Ovary (tissue), 3 donors: ENCODE data around the gene SOCS6.

Experiments
- EP300 ChIP-seq: sonication (generic); formaldehyde crosslinking; IDR thresholded peaks from one replicate; pipeline ENCODE4 v1.6.1; 2017; ENCODE audit warnings: antibody characterized with exemption
- POLR2A ChIP-seq: fragments of 450-650 bp; IDR thresholded peaks from one replicate; pipeline ENCODE4 v1.6.1; 2017; ENCODE audit warnings: antibody characterized with exemption, mild to moderate bottlenecking, moderate library complexity
- TF ChIP-seq, protein P1 (sequence below), 3 donors: fragments of 450-650 bp in 2 of 3; fragments of 200-600 bp in 1 of 3; IDR thresholded peaks; one replicate each; pipeline versions ENCODE4 v1.5.1 to v1.8.0; 2016 to 2022; ENCODE audit warnings: antibody characterized with exemption in 3 of 3, mild to moderate bottlenecking in 1 of 3
- donor health status: DM: no; HTN: no; CAD: no.

- no peak for TF ChIP-seq EP300
- TF ChIP-seq POLR2A: no peak
- TF ChIP-seq, protein P1, sequence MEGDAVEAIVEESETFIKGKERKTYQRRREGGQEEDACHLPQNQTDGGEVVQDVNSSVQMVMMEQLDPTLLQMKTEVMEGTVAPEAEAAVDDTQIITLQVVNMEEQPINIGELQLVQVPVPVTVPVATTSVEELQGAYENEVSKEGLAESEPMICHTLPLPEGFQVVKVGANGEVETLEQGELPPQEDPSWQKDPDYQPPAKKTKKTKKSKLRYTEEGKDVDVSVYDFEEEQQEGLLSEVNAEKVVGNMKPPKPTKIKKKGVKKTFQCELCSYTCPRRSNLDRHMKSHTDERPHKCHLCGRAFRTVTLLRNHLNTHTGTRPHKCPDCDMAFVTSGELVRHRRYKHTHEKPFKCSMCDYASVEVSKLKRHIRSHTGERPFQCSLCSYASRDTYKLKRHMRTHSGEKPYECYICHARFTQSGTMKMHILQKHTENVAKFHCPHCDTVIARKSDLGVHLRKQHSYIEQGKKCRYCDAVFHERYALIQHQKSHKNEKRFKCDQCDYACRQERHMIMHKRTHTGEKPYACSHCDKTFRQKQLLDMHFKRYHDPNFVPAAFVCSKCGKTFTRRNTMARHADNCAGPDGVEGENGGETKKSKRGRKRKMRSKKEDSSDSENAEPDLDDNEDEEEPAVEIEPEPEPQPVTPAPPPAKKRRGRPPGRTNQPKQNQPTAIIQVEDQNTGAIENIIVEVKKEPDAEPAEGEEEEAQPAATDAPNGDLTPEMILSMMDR (IDR thresholded peaks at IDR 0.05): no peak
Observed at GRCh38 chr18:70289351-70290312, 787 bp downstream of the SOCS6 start.
